Measurements from ENCODE around the gene MTCL3.

DNA sequence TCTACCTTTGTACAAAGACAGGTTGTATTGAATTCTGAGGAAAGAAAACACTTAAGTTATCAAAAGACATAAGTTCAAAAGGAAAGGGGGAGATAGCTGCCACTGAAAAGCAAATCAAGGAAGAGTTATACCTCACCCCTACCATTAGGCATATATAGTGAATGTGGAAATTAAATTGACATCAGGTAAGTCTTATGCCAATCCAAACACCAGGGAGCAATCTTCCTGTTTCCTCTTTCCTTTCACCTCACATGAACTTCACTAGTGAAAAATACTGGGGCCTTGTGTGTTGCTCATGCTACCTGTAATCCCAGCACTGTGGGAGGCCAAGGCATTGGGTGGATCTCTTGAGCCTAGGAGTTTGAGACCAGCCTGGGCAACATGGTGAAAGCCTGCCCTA, 47.0 kb upstream of the MTCL3 start:
- TF ChIP-seq, protein P1, sequence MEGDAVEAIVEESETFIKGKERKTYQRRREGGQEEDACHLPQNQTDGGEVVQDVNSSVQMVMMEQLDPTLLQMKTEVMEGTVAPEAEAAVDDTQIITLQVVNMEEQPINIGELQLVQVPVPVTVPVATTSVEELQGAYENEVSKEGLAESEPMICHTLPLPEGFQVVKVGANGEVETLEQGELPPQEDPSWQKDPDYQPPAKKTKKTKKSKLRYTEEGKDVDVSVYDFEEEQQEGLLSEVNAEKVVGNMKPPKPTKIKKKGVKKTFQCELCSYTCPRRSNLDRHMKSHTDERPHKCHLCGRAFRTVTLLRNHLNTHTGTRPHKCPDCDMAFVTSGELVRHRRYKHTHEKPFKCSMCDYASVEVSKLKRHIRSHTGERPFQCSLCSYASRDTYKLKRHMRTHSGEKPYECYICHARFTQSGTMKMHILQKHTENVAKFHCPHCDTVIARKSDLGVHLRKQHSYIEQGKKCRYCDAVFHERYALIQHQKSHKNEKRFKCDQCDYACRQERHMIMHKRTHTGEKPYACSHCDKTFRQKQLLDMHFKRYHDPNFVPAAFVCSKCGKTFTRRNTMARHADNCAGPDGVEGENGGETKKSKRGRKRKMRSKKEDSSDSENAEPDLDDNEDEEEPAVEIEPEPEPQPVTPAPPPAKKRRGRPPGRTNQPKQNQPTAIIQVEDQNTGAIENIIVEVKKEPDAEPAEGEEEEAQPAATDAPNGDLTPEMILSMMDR (IDR thresholded peaks at IDR 0.05; ENCODE audit: extremely low read depth in 1 of 2, insufficient read depth in 1 of 2, low read depth in 1 of 2, low read length in 2 of 2): no peak
- TF ChIP-seq POLR2AphosphoS5 (IDR thresholded peaks at IDR 0.05; ENCODE audit: insufficient read depth, low read depth, low read length) (no peak), POLR2A (IDR thresholded peaks at IDR 0.05; ENCODE audit: low read depth, low read length) (no peak), FOS (IDR thresholded peaks at IDR 0.05; ENCODE audit: borderline replicate concordance, insufficient read depth, low read length) (no peak), EZH2 (IDR thresholded peaks at IDR 0.05; ENCODE audit: borderline replicate concordance, low read depth, low read length, severe bottlenecking) (no peak), JUN (IDR thresholded peaks at IDR 0.05; ENCODE audit: borderline replicate concordance, insufficient read depth, insufficient read length, low read depth) (no peak)
- TF ChIP-seq, protein P2, sequence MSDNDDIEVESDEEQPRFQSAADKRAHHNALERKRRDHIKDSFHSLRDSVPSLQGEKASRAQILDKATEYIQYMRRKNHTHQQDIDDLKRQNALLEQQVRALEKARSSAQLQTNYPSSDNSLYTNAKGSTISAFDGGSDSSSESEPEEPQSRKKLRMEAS (IDR thresholded peaks at IDR 0.05; ENCODE audit: insufficient read depth, insufficient read length): no peak
